NCI-H345 treated with DMSO at 0.1 percent for 48 hours (cell line): ENCODE measurements around the gene SYP.
A peak's percentile ranks its signal among the peaks of the same experiment; 100 is the strongest.

ENCODE experiments used
- DNase-seq: peaks from one replicate; lab custom pipeline; 2025; ENCODE audit not compliant: unreplicated experiment; lab: John Stamatoyannopoulos, UW

Gene SYP

GRCh38 chrX:49221868-49222267 is 21.9 kb upstream of the SYP start:
- no peak for DNase-seq

- no peak for DNase-seq
These were observed 20.1 kb upstream of the SYP start for GRCh38 chrX:49220100-49220499.

- no peak for DNase-seq
These were observed 15.1 kb upstream of the SYP start for GRCh38 chrX:49214996-49215526.

GRCh38 chrX:49214416-49214815 is 14.4 kb upstream of the SYP start:
- DNase-seq, result no peak

DNA sequence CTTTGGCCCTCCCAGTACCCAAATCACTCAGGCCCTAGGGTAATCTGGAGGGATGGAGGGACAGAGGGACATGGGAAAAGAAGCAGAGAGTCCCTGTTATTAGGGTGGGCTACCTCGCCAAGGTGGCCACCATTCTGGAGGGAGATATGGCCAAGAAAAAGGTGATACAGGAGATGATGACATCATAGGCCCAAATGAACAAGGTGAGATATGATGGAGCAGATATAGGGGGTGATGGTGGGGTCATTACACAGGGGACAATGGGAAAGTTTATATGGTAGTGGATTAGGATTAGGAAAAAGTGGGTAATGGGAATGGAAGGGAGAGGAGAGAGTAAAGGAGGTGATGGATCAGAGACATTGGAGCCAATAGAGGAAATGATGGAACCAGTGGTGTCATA is 12.9 kb upstream of the SYP start:
- no peak for DNase-seq

GRCh38 chrX:49212209-49212608 is 12.2 kb upstream of the SYP start:
- DNase-seq, result no peak

DNA sequence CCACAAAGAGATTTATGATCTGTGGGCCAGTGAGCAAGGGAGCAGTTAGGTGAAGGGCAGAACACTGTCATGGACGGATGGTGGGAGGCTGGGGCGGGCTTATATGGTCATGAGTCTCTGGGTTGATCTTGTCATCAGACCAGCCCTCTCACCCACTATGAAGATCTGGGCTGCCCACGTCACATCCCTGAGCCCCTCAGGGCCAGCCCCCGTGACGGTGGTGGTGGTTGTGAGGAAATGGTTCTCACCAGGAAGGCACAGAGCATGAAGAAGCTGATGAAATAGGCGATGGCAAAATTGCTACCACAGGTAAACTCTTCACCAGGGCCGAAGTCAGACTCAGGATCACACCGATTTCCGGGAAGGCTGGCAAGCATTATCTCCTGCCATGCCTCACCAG is 11.1 kb upstream of the SYP start:
- DNase-seq, result no peak

GRCh38 chrX:49210406-49210805 is 10.4 kb upstream of the SYP start:
- DNase-seq, result no peak

- DNase-seq, result no peak
These were observed 9.7 kb upstream of the SYP start for GRCh38 chrX:49209434-49210251.

DNA sequence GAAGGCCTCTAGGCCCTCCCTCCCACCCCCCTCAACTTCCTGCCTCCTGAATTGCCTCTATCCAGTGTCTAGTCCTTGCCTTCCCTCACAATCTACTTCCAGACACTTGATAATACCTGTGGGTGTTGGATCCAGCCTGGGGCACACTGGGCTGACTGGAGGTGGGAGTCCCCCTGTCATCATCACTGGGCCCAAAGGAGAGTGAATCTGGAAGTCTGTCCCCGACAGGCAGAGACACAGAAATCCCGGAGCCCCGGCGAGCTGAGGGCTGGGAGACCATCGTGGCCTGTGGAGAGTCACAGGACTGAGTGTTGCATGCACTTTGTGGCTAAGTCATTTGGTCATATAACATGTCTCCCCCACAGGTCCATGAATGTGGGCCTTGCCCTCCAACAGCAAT is 8.4 kb upstream of the SYP start:
- no peak for DNase-seq

- DNase-seq, result no peak
These were observed 6.5 kb upstream of the SYP start for GRCh38 chrX:49206543-49206942.

DNA sequence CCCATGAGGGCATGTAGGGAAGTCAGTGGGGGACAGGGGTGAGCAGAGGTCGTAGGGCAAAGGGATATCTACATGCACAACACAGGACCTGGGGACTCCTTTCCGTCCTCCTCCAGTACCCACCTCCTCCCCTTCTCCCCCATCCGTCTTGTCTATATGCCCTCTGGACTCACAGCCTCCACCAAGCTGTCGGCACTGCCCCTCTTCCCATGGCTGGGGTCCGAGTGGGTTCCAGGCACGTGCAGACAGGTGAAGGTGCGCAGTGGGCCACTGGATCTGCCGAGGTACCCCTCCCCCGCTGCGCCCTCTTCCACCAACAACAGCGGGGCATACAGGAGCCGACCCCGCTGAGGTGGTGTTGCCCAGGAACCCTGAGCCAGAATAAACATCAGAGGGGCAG is 5.5 kb upstream of the SYP start:
- no peak for DNase-seq

GRCh38 chrX:49204709-49205108 is 4.7 kb upstream of the SYP start:
- no peak for DNase-seq

DNA sequence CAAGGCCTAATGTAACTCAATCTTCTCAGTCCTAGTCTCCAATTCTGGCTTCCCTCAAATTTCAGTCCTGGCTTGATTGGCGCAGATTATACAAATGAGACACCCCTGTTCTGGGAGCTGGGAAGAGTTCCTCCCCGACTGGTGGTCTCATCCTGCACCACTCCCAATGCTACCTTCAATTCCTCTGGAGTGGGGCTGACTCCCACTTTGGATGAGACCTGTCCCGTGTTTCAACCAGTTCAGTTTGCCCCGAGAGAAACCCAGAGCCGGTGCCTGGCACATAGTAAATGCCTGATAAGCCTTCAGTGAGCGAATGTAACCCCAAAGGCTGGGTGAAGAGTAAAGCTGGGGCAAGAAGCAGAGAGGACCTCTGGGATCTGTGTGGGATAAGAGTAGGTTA is 4.0 kb upstream of the SYP start:
- no peak for DNase-seq

DNA sequence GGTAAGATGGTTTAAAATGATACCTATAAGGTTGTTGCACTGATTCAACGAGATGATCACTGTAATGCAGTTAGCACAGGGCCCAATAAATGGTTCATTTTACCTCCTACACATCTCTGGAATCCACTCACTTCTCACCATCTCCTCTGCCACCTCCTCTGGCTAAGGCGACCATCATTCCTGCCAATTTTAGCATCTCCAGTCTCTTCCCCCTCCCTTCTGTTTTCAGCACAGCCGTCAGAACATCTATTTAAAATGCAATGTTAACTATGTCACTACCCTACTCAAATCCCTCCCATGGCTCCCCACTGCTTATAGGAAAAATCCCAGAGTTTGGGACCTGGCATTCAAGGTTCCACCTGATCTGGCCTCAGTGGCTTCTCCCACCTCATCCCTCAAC is 3.5 kb upstream of the SYP start:
- DNase-seq, result no peak

GRCh38 chrX:49202022-49202421 is 2.0 kb upstream of the SYP start:
- DNase-seq, result no peak

- DNase-seq, result no peak
These were observed 738 bp downstream of the SYP start for GRCh38 chrX:49199315-49199595.

DNA sequence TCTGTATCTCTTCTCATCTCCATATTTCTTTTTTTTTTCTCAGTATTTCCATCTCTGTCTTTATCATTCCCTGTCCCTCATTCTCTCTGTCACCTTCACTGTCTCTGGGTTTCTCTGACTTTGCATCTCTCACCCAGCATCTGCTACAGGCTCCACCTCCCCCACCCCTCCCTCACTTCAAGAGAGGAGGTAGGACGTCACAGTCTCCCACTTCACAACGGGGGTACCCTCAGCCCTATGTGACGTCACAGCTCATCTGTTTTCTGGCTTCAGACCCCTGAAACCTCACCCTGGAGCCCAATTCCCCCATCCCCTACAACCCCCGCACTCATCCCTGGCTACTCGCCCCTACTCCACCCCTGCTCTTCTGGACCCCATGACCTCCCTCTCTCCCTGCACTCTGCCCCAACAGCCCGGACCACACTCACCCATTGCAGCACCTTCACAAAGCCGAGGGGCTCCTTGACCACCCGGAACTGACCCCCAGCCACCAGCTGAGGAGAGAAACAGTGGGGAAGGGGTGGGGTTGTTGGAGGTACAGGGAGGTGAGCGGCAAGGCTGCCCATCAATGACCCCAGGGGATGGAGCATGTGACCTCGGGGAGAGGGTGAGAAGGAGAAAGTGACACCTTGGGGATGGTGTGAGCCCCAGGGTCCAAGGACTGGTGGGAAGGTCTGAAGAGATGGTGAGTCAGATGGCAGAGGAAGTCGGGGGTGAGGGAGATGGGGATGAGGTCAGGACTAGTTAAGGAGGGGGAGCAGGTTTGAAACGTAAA is 1.3 kb downstream of the SYP start:
- DNase-seq, result no peak

DNA sequence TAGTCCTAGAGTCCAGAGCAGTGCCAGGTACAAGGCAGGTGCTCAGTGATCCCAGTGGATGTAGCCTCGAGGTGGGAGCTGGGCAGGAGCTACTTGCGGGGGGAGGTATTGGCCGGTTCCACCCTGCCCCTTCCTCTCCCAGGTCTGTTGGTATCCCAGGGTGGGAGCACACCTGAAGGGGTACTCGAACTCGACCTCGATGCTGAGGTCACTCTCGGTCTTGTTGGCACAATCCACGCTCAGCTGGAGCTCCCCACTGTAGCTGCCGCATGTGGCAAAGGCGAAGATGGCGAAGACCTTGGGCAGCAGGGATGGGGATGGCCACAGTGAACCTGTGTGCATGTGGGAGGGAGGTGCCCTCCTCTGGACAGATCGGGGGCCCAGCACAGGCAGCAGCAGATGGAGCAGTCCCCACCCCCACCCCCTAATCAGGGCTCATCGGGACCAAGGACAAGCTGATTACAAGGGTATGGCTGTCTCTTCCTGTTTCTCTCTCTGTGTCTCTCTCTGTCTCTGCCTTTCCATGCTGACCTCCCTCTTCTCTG is 2.4 kb downstream of the SYP start:
- no peak for DNase-seq

DNA sequence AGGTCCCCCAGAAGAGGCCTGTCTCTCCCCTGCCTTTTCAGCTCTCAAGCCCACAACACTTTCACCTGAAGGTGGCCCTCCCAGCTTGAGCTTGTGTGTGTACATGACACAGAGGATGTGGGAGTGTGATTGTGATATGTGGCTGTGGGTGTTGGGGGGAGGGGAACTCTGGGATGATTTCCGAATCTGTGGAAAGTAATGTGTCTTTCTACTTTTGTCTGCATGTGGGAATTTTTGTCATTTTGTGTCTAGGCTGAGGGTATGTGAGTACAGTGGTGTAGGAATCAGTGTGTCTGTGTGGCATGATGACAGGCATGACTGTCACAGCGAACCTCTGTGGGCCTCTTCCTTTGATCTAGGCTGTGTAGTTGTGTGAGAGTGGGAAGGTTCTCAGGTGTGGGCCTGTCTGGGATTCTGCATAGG is 6.4 kb downstream of the SYP start:
- DNase-seq, result no peak

- peak; percentile 1 for DNase-seq
These were observed 7.2 kb downstream of the SYP start for GRCh38 chrX:49192722-49193328.

DNA sequence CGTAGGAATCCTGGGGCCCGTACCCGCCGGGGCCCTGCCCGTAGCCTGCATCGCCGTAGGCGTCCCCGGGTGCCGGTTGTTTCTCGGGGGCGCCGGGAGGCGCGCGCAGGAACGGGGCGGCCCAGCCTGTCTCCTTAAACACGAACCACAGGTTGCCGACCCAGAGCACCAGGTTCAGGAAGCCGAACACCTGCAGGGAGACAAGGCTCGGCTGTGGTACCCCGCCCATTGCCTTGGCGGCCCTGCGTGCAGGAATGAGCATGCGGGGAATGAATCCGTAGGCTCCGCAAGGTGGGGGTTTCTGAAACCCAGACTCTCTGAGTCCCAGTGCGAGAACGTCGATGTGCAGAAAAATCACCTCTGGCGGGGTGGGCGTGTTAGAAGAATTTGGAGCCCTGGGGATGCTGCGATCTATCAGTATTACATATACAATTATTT is 8.4 kb downstream of the SYP start:
- DNase-seq, result peak; percentile 29
